SK-N-SH treated with all-trans-retinoic acid at 6 μM for 48 hours (cell line): ENCODE measurements around the gene VSX2.

Experiments
- BACH2 ChIP-seq: fragments of 250-450 bp; sonication (Bioruptor Pico); IDR thresholded peaks from 2 replicates; pipeline ENCODE4 v1.9.0; 2021; ENCODE audit warnings: mild to moderate bottlenecking, borderline replicate concordance
- CREB5 ChIP-seq: fragments of 250-450 bp; sonication (Bioruptor Pico); IDR thresholded peaks from 2 replicates; pipeline ENCODE4 v1.5.1; 2020; ENCODE audit warnings: low read depth, mild to moderate bottlenecking, moderate library complexity
- ESRRG ChIP-seq: fragments of 250-450 bp; sonication (Bioruptor Pico); IDR thresholded peaks from 2 replicates; pipeline ENCODE4 v1.6.1; 2021; ENCODE audit warnings: mild to moderate bottlenecking
- ZC3H10 ChIP-seq: fragments of 250-450 bp; sonication (Bioruptor Pico); IDR thresholded peaks from 2 replicates; pipeline ENCODE4 v1.5.1; 2021; ENCODE audit warnings: mild to moderate bottlenecking, moderate library complexity
- ZFP3 ChIP-seq: fragments of 250-450 bp; sonication (Bioruptor Pico); IDR thresholded peaks from 2 replicates; pipeline ENCODE4 v1.5.0; 2020; ENCODE audit warnings: mild to moderate bottlenecking, moderate library complexity
- ZNF565 ChIP-seq: fragments of 450-650 bp; formaldehyde crosslinking; conservative IDR thresholded peaks from 2 replicates; pipeline ENCODE4 v1.5.0; 2020; ENCODE audit warnings: low read depth, mild to moderate bottlenecking, moderate library complexity
- ZNF70 ChIP-seq: fragments of 450-650 bp; formaldehyde crosslinking; IDR thresholded peaks from 2 replicates; pipeline ENCODE4 v1.5.0; 2020; ENCODE audit warnings: mild to moderate bottlenecking, moderate library complexity
- TF ChIP-seq, protein P1 (sequence below): fragments of 250-450 bp; sonication (Bioruptor Pico); IDR thresholded peaks from 2 replicates; pipeline ENCODE4 v1.8.0; 2020; ENCODE audit warnings: mild to moderate bottlenecking, moderate library complexity, borderline replicate concordance

DNA sequence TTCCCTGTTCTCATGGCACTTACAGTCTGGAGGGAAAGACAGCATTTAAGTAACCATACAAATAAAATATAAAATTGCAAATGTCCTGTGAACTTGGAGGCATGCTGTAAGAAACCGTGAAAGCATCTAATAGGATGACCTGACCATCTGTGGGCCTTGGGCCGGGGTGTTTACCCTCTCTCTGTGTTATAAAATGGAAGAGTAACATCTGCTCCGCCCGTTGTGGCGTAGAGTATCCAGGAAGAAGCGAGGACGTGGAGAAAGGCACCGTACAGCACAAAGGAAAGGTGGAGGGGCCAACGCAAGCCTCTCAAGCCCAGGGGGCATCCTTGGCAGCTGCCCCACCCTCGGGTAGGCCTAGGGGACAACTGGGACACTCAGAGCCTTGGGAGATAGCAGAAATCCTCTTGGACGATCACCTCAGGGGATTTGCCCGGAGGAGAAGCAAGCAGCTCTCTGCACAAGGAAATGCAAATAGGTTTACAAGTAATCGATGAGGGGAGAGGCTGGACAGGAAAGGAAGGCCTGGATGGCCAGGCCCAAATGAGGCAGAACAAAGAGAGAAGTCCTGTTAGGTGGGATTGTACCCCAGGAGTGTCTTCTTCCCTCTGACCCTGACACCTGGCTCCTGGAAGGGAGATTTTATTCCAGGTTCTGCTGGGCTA, 26.2 kb downstream of the VSX2 start:
- TF ChIP-seq, protein P1, sequence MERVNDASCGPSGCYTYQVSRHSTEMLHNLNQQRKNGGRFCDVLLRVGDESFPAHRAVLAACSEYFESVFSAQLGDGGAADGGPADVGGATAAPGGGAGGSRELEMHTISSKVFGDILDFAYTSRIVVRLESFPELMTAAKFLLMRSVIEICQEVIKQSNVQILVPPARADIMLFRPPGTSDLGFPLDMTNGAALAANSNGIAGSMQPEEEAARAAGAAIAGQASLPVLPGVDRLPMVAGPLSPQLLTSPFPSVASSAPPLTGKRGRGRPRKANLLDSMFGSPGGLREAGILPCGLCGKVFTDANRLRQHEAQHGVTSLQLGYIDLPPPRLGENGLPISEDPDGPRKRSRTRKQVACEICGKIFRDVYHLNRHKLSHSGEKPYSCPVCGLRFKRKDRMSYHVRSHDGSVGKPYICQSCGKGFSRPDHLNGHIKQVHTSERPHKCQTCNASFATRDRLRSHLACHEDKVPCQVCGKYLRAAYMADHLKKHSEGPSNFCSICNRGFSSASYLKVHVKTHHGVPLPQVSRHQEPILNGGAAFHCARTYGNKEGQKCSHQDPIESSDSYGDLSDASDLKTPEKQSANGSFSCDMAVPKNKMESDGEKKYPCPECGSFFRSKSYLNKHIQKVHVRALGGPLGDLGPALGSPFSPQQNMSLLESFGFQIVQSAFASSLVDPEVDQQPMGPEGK (CRISPR knock-in tag) = no peak
- TF ChIP-seq CREB5 (CRISPR knock-in tag) (no peak), ZC3H10 (CRISPR knock-in tag) (no peak), ZNF70 (CRISPR knock-in tag) (no peak), ZNF565 (CRISPR knock-in tag) (no peak), ESRRG (CRISPR knock-in tag) (no peak), BACH2 (CRISPR knock-in tag) (no peak), ZFP3 (no peak)
